T1000 (cell line): Measurements from ENCODE around the gene OTULINL.

Experiments used
- DNase-seq: peaks from one replicate; lab custom pipeline; 2025; ENCODE audit warnings: mixed read lengths; lab: John Stamatoyannopoulos, UW

The OTULINL gene

DNA sequence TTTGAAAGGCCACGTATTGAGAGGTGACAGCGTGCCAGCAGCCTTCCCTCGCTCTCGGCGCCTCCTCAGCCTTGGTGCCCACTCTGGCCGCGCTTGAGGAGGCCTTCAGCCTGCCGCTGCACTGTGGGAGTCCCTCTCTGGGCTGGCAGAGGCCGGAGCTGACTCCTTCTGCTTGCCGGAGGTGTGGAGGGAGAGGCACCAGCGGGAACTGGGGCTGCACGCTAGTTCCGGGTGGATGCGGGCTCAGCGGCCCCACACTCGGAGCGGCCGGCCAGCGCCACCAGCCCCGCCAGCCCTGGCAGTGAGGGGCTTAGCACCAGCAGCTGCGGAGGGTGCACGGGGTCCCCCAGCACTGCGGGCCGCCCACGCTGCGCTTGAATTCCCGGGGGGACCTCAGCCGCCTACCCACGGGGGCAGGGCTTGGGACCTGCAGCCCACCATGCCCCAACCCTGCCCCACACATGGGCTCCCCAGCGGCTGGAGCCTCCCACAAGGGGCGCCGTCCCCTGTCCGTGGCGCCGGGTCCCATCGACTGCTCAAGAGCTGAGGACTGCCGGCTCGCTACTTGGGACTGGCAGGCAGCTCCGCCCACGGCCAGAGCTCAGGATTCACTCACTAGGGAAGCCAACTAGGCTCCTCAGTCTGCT, 4.4 kb upstream of the OTULINL start:
- DNase-seq = no peak

DNA sequence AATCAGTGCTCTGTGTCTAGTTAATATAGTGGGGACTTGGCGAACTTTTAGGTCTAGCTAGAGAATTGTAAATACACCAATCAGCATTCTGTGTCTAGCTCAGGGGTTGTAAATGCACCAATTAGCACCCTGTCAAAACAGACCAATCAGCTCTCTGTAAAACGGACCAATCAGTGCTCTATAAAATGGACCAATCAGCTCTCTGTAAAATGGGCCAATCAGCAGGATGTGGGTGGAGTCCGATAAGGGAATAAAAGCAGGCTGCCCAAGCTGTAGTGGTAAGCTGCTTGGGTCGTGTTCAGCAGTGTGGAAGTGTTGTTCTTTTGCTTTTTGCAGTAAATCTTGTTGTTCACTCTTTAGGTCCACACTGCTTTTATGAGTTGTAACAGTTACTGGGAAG, 3.6 kb upstream of the OTULINL start:
- DNase-seq = no peak

DNA sequence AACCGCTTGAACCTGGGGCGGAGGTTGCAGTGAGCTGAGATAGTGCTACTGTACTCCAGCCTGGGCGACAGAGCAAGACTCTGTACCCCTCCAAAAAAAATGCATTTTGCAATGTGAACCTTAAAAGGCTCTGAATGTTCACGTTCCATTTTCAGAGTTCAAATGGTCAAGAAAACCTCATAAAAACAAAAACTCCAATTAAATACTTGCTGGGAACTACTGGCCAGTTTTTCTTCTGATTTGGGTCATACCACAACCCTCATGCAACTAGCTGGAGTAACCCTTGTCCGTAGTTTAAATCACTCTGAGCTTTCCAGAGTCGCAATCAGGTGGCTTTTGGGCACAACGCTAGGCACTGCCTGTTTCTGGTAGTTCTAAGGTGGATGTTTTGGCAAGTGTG, 2.3 kb upstream of the OTULINL start:
- DNase-seq = no peak

DNA sequence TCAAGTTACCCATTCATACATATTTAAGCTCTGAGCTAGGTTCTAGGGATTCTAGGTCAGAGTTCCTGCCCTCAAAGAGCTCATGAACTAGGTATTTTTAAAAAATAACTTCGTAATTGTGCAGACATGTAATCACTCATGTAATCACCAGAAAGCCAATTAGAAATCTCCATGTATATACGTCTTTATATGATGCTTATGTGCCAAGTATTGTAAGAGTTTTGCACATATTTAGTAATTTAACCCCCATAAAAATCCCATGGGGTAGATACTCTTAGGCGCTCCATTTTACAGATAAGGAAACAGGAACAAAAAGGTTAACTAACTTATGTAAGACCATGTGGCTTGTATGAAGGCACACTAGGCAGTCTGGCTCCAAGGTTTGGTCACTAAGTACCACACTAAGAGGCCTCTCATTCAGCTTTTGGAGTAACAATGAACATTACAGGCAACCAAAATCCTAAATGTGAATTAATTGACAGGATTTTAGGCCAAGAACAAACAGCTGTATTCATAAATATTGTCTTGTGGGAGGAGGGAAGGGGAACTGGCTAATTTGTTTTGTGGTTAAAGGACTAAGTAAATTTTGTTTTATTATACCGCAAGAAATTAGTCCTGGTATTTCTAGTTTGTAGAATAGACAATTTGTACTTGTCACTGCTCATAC, 1.7 kb upstream of the OTULINL start:
- no peak for DNase-seq

DNA sequence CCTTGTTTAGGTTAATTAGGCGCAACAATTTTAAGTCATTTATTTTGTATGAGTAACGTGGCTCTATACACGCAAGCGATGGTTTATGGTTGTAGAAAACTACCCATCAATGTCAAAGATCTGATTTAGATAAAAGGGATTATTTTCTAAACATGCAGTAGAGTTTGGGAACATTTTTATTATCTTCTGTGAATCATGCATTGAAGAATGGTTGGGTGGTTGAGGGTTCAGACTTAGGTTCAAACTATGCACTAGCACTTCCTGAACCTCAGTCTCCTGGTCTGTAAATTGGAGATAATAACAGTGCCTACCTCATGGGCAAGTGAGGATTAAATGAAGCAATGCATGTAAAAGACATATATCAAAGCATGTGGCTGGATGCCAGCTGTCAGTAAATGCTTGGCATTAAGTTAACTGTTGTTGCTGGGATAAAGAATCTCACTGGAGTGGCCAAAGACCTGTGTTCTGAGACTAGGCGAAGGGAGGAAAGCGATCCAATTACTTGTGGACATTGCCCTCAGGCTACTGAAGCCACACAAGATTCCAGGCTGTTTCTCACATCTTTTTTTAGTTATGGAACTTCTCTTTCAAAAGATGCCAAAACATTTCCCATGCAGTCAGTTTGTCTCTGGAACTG, 1.1 kb upstream of the OTULINL start:
- DNase-seq = no peak

DNA sequence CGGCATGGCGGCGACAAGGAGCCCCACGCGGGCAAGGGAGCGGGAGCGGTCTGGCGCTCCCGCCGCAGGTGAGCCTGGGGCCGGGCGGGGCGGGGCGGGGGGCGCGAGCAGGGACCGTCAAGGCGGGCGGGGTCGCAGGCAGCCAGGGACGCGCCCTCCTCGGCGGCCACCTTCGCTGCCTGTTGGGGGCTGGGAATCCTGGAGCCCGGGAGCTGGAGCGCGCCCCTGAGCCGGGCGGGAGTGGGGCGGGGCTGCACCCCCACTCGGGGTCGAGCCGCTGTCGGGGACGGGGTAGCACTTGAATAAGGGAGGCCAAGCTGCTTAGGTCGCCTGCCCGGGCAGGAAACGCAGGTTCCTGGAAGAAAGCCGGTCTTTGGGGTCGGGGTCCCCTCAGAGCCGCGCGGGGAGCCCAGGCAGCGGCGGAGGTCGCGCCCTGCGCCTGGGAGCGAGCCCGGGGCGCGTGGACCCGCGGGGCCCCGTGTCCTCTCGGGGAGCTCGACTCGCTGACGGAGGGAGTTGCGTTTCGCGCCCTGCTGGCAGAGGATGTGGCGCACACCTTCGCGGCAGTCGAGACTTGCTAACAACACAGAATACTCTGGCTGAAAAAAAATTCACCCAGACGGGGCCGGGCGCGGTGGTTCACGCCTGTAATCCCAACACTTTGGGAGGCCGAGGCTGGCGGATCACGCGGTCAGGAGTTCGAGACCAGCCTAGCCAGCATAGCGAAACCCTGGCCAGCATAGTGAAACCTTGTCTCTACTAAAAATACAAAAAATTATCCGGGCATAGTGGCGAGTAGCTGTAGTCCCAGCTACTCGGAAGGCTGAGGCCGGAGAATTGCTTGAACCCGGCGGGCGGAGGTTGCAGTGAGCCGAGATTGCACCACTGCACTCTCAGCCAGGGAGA, 552 bp downstream of the OTULINL start:
- peak; percentile 38 for DNase-seq

DNA sequence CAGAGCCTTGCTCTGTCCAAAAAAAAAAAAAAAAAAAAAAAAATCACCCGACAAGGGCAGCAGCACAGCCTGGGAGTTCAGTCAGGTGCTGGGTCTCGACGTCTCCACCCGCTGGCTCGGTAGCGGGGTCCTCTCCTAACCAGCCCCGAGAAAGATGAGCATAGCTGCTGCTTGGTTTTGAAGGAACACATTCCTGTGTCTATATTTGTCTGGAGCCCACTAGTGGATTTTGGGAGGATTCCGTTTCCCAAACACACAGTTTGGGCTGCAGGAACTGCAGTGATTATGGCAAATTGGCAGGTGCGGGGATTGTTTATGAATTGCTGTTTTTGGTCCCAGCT, 1.2 kb downstream of the OTULINL start:
- no peak for DNase-seq

DNA sequence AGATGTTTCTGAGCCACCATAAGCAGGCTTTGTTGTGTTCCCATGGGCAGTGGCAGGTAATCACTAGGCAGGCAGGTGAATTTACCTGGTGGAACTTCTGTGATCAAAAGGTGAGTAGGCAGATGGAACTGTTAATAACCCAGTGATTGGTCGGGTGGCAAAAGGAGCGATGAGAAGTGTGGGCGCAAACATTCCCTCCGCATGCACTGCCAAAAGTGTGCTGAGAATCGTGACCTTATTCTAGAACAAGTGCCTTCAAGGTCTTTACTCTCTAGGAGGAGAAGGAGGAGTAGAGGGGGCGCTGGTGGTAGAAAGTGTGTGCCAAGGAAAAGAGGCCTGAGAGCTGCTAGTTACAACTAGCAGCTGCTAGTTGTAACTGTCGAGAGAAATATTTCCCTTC, 3.3 kb downstream of the OTULINL start:
- no peak for DNase-seq

DNA sequence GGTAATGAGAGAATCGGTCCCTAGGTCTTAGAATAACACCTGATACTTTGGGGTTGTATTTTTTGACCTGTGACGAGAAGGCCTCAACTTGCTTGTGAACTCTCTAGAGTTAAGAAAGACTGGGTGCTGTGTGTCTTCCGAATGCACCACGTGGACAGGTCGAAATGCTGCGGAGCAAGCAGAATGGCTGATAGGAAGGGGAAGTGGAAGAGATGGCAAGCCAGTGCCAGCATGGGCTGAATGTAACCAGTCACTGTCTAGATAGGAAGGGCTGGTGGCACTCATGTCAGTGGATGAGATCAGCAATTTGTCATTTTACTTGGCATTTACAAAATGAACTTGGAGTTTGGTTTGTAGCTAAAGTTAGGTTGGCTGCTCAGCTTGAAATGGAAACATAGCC, 5.6 kb downstream of the OTULINL start:
- no peak for DNase-seq

DNA sequence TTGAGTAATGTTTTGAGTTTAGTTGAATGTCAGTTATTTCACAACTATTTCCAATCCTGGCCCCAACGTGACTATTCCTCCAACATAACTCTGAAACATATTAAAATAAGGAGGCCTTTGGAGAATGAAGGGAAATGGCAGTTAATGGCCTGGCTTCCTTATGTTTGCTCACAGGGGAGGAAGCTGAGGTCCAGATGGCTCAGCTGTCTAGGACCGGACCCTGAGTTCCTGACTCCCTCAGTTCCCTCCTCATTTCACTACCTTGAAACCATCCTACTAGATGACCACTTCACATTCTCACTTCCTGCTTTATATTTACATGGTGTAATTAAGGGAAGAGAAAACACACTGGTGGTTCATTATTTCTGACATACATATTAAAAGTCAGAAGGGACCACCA, 6.6 kb downstream of the OTULINL start:
- no peak for DNase-seq

DNA sequence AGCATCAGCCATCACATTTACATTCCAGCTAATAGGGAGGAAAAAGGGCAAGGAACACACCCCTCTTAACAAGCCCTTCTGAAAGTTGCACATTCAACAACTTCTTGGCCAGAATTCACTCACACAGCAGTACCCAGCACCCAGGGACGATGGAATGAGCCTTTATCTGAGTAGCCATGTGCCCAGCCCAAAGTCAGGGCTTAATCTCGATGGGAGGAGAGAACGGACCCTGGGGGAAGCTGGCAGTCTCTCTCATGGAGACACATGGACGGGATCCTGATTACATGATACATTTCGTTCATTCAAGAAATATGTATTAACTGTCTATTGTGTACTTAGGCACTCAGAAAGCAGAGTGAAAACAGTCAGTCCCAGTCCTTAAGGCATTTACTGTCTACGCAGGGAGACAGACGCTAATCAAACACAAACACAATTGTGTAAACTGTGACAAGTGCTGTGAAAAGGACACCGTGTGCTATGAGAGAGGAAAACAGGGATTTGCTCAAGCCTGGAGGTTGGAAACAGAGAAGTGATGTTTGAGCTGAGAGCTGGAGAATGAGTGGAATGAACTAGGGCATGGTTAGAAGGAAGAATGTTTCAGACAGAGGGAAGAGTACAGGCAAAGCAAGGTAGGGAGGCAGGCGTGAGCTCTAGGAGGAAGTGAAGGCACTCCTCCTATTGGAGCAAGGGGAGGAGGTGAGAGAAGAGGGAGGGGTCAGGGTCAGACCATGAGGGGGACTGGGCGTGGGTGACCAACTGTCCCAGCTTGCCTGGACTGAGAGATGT, 7.4 kb downstream of the OTULINL start:
- DNase-seq = no peak

DNA sequence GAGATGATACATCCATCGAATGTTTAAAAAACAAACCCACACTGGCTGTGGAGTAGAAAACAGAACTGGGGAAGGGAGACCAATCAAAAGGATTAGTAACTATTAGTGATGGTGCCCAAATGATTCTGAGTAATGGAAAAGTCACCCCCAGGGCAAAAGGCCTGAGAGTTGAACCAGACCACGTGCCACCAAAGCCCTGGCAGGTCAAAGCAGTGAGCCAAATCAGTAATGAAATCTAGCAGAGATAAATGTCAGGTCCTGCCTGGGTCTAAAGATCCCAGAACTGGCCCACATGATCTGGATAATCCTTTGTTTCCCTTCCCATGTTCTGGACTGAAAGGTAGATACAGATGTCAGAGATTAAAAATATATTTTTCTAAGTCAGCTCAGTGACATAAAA, 9.4 kb downstream of the OTULINL start:
- DNase-seq = no peak

DNA sequence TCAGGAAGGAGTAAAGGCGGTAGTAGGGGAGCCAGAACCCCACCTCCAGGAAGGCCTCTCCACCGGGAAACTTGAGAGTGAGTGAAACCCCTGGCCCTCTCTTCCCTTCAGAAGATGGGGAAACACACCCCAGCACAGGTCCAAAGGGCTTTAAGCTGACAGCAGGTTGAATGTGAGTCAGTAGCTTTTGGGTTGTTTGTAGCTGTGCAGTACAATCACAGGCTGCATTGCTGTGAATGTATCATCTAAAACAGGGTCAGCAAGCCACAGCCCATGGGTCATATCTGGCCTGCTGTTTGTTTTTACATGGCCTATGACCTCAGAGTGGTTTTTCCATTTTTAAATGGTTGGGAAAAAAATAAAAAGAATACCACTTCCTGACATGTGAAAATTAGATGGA, 10.0 kb downstream of the OTULINL start:
- no peak for DNase-seq

DNA sequence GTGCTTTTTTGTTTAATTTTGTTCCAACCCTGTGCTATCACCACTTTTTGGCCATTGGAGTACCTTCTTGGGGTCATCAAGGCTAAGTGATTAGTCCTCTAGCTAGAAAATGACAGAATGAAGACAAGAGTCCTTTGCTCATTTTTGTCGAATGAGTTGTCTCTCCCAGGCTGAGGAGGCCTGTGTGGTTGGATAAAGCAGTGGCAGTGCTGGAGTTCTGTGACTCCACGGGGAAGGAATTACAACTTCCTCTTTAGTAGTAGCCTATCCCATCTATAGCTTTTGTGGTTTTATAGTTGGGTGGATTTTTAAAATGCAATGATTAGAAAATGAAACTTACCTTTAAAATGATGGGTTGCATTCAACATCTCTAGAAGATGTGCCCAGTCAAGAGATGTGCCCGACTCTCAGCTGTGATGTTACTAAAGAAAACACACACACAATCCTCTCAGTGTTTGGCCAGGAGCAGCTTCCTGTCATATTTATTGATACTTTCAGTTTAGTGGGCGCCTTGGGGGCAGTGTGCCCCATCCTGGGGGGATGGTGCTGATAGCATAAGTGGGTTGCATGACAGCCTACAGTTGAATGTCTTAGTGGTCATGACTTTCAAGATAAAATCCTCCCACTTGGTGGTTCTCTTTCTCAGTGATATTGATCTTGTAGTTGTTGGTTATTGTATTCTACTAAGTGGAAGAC, 11.9 kb downstream of the OTULINL start:
- no peak for DNase-seq

DNA sequence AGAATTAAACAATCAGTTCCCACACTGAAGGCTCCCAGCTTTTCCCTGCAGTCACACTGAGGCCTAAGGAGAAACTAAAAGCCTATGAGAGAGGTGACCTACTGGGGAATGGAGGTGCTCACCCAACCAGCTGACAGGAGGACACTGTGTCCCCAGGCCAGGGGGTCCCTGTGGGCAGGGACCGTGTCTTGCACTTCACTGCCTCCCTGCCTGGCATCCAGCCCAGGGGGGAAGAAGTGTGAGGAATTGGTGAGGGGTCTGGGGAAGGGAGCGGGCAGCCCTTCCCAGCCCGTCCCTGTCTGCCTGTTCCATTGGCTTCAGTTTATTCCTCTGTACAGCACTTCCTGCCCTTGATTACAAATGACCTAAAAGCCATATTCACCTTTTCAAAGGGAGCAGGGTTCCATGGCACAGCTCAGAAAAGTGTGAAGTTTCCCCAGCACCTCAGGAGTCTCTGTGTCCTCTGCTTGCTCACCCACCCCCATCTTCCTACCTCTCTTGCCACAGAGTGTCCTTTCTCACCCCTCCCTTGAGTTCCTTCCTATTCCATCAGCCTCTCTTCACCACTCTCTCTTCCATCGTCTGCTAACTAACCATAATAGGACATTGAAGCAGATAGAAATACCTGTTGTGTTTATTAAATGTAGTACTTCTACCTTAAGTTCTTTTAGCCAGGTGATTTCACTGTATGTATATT, 12.9 kb downstream of the OTULINL start:
- no peak for DNase-seq

DNA sequence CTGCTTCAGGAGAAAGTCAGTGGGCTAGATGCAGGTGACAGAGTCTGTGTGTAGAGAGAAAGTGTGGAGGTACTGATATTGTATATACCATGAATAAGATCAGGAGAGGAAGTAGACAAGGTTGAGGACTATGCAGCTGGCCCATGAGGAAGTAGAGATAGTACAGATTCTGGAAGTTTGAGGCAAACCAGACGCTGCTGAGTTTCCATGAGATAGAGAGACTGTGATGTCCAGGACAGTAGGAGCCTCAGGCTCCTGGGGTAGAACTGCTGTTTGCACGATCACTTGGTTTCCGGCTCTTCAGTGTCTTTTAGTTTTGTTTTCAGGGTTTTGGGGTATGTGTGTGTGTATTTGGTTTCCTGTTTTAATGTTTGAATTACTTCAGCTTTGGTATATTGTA, 13.6 kb downstream of the OTULINL start:
- DNase-seq = no peak

DNA sequence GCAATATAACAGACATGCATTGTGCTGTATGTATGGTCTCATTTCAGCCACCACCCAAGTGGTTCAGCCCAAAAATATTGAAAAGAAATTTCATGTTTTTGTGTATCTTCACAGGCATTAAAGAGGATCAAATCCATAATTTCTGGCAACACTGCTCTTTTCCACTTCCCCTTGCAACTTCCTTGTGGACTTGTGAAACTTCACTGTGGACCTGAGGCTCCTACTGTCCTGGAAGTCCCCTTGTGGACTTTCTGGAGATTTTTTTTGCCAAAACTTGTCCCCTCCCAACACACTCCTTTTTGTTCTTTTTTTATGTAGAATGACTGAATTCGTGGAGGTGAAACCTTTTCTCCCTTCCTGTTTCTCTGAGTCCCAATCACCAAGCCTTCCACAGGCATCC, 14.3 kb downstream of the OTULINL start:
- no peak for DNase-seq

DNA sequence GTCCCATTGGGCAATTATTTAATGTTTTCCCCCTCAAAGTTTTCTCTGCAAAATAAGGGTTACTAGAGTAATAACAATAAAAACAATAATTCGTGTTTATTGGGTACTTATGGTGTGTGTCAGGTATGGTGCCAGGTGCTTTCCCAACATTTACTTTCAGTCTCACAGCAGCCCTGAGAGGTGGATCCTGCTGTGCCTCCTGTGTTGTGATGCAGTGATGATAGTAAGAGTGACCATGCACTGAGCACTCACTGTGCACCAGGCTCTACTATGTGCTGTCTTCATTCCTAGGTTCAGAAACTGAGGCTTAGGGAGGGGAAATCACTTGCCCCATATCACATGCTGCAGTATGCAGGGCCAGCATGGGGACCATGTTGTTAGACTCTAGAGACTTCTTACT, 15.5 kb downstream of the OTULINL start:
- DNase-seq = no peak

DNA sequence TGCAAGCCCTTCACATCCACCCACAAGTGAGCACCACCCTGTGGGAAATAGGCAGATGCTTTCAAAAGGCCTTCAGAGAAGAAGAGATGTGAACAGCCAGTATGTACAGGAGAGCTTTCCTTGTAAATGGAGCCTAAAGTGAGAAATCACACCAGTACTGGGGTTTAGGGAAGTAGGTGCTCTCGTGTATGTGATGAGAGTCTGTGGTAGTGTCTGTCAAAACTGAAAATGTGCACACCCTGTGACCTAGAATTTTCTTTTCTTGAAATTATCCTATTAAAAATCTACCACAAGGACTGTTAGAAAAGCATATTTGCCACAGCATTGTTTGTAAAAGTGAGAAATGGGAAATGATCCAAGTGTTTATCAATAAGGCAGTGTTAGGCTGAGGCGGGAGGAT, 16.6 kb downstream of the OTULINL start:
- no peak for DNase-seq

DNA sequence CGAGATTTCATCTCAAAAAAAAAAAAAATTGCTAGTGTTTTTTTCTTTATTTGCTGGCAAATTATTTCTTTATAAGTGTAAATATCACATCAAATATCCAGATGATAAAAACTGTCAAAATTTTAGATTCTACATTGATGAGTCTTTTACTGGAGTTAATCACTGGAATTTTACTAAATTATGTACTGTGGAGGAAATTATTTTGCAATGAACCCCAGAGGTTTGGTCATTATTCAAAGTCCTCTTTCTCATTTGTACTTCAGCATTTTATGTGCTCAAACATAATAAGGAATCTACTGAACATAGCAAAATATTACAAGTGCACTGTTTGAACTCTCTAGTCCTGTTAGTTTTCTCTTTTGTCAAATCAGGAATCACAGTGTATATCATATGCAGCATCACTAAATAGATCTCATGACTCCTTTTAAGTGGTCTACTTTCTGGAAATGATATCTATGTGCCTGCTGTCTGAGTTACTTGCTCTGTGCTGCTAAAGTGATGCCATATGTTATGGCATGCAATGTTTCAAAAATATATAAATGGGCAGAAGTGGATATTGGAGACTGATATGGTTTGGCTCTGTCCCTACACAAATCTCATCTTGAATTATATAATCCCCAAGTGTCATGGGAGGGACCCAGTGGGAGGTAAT, 18.0 kb downstream of the OTULINL start:
- no peak for DNase-seq
